K562 (cell line): ENCODE data around the gene KPTN. TPM values are rescaled to one million over a fixed set of nuclear protein-coding genes. Genes with fewer than 3 reads are reported as not detected.

Experiments
- CTCFL ChIP-seq: IDR thresholded peaks from 2 replicates; pipeline ENCODE4 v1.6.1; 2011; ENCODE audit warnings: borderline replicate concordance, low read depth, mild to moderate bottlenecking, moderate library complexity, low read length; ENCODE audit not compliant: insufficient read depth, poor library complexity, severe bottlenecking
- ELK3 ChIP-seq: fragments of 450-650 bp; formaldehyde crosslinking; IDR thresholded peaks from 2 replicates; pipeline ENCODE4 v1.4.0; 2020; ENCODE audit warnings: mild to moderate bottlenecking
- EZH2 ChIP-seq: IDR thresholded peaks from 2 replicates; pipeline ENCODE4 v1.6.1; 2012; ENCODE audit warnings: low read depth, mild to moderate bottlenecking, inconsistent platforms, low read length, borderline replicate concordance
- GABPB2 ChIP-seq: fragments of 250-450 bp; sonication (Bioruptor Pico); conservative IDR thresholded peaks from 2 replicates; pipeline ENCODE4 v1.5.1; 2021; ENCODE audit warnings: mild to moderate bottlenecking
- ILF3 ChIP-seq: fragments of 450-650 bp; IDR thresholded peaks from 2 replicates; pipeline ENCODE4 v1.6.1; 2018; ENCODE audit warnings: antibody characterized with exemption, mild to moderate bottlenecking, moderate library complexity, borderline replicate concordance
- KDM1A ChIP-seq, 2 experiments: fragments of 450-650 bp; IDR thresholded peaks; 2 replicates each; pipeline ENCODE4 v1.6.1; 2016; ENCODE audit warnings: mild to moderate bottlenecking in 2 of 2
- KDM2B ChIP-seq: fragments of 250-450 bp; sonication (Bioruptor Pico); IDR thresholded peaks from 2 replicates; pipeline ENCODE4 v1.8.0; 2021; ENCODE audit warnings: mild to moderate bottlenecking, moderate library complexity
- KDM5B ChIP-seq: fragments of 200-600 bp; sonication (generic); IDR thresholded peaks from 2 replicates; pipeline ENCODE4 v1.6.1; 2012; ENCODE audit warnings: low read depth, mild to moderate bottlenecking, moderate library complexity, low read length, control low read depth, inconsistent platforms; ENCODE audit not compliant: insufficient replicate concordance
- MAFK ChIP-seq: IDR thresholded peaks from 2 replicates; pipeline ENCODE4 v1.6.1; 2011; ENCODE audit warnings: low read length, improper control_type of control experiment
- MBD1 ChIP-seq: fragments of 250-450 bp; sonication (Bioruptor Pico); IDR thresholded peaks from 2 replicates; pipeline ENCODE4 v1.8.0; 2022; ENCODE audit warnings: inconsistent platforms
- MTA3 ChIP-seq: fragments of 450-650 bp; formaldehyde crosslinking; IDR thresholded peaks from 2 replicates; pipeline ENCODE4 v1.6.1; 2017; ENCODE audit warnings: mild to moderate bottlenecking, borderline replicate concordance
- NR2F6 ChIP-seq: fragments of 450-650 bp; formaldehyde crosslinking; IDR thresholded peaks from 2 replicates; pipeline ENCODE4 v1.4.0; 2020; ENCODE audit warnings: mild to moderate bottlenecking
- PHB2 ChIP-seq: fragments of 450-650 bp; IDR thresholded peaks from 2 replicates; pipeline ENCODE4 v1.6.1; 2017; ENCODE audit warnings: low read depth
- RAD51 ChIP-seq: fragments of 450-650 bp; IDR thresholded peaks from 2 replicates; pipeline ENCODE4 v1.7.1; 2016; ENCODE audit warnings: low read depth, mild to moderate bottlenecking, borderline replicate concordance
- RBM17 ChIP-seq: fragments of 200-400 bp; formaldehyde crosslinking; IDR thresholded peaks from 2 replicates; pipeline ENCODE4 v1.6.1; 2017; ENCODE audit warnings: low read depth, mild to moderate bottlenecking, low read length, borderline replicate concordance
- RHOXF2B ChIP-seq: fragments of 250-450 bp; sonication (Bioruptor Pico); conservative IDR thresholded peaks from 2 replicates; pipeline ENCODE4 v1.5.1; 2021
- SP1 ChIP-seq: sonication (generic); formaldehyde crosslinking; IDR thresholded peaks from 2 replicates; pipeline ENCODE4 v1.8.1; 2022; ENCODE audit warnings: mild to moderate bottlenecking, missing genetic modification reagents
- TSC22D4 ChIP-seq: fragments of 450-650 bp; IDR thresholded peaks from 2 replicates; pipeline ENCODE4 v1.6.1; 2016; ENCODE audit warnings: missing genetic modification characterization, missing biosample characterization, control low read depth
- ZBTB1 ChIP-seq: sonication (generic); formaldehyde crosslinking; IDR thresholded peaks from 2 replicates; pipeline ENCODE4 v1.8.1; 2023; ENCODE audit warnings: missing genetic modification reagents, low read depth, mild to moderate bottlenecking, borderline replicate concordance
- ZNF143 ChIP-seq: sonication (generic); formaldehyde crosslinking; IDR thresholded peaks from 2 replicates; pipeline ENCODE4 v1.9.0; 2022; ENCODE audit warnings: mild to moderate bottlenecking, missing genetic modification reagents
- ZNF561 ChIP-seq: fragments of 450-650 bp; formaldehyde crosslinking; conservative IDR thresholded peaks from 2 replicates; pipeline ENCODE4 v1.4.0; 2020; ENCODE audit warnings: mild to moderate bottlenecking, moderate library complexity
- ZNF707 ChIP-seq: fragments of 250-450 bp; sonication (Bioruptor Pico); conservative IDR thresholded peaks from 2 replicates; pipeline ENCODE4 v1.8.0; 2022; ENCODE audit warnings: inconsistent platforms, mild to moderate bottlenecking, moderate library complexity
- polyA plus RNA-seq, 8 experiments: library from polyadenylated mRNA; depleted of rRNA in 4 of 8; stranded (reverse) in 5 of 8; unstranded in 3 of 8; fragments of >200 nt; fragmentation: Nextera tagmentation in 2 of 8; fragmentation: Illumina TruSeq in 1 of 8; extraction: Ambion mirVana in 2 of 8; extraction: Trizol in 1 of 8; gene quantifications; 2 replicates each; pipeline versions ENCODE4 v1.2.1 to v1.2.3, GENCODE V29; 2011 to 2014; ENCODE audit warnings: inconsistent platforms in 1 of 8, missing spikeins in 1 of 8
- total RNA-seq, 7 experiments: library from RNA; depleted of rRNA in 6 of 7; stranded (reverse); fragments of >200 nt in 6 of 7; fragmentation: Illumina TruSeq in 2 of 7; extraction: Trizol in 2 of 7; gene quantifications; 2 replicates each; pipeline versions ENCODE4 v1.2.1 to v1.2.3, GENCODE V29; 2011 to 2021; ENCODE audit warnings: low replicate concordance in 1 of 7
- TF ChIP-seq, protein P1 (sequence below): fragments of 200-800 bp; sonication (Bioruptor generic); IDR thresholded peaks from 2 replicates; pipeline ENCODE4 v1.6.1; 2017; ENCODE audit warnings: missing genetic modification characterization, missing compliant biosample characterization

The KPTN gene
- total and polyA plus RNA-seq, 9 of the 15 experiments (the other 6 are each of a cell fraction or from before 2014, with no cell fraction given), result 0.56 to 18.2 (median 8.5) TPM

- TF ChIP-seq MBD1 (CRISPR knock-in tag) (no peak), ZBTB1 (CRISPR knock-in tag) (no peak), ZNF707 (CRISPR knock-in tag) (no peak), PHB2 (no peak), NR2F6 (CRISPR knock-in tag) (no peak), KDM1A (IDR thresholded peaks at IDR 0.05) (no peak), KDM2B (0 out of 2 replicates have a peak, but pooled peaks have one; percentile 37), RAD51 (peak; percentile 99), RHOXF2B (peak; percentile 71; the same call in 1 of the 2 replicates), GABPB2 (CRISPR knock-in tag) (no peak), ILF3 (no peak), ELK3 (CRISPR knock-in tag) (no peak), MTA3 (peak; percentile 61; the same call in 1 of the 2 replicates), RBM17 (no peak), TSC22D4 (no peak), KDM5B (peak; percentile 60), CTCFL (peak; percentile 15), EZH2 (no peak), ZNF143 (no peak), MAFK (no peak), SP1 (peak; percentile 91), ZNF561 (no peak)
- TF ChIP-seq, protein P1, sequence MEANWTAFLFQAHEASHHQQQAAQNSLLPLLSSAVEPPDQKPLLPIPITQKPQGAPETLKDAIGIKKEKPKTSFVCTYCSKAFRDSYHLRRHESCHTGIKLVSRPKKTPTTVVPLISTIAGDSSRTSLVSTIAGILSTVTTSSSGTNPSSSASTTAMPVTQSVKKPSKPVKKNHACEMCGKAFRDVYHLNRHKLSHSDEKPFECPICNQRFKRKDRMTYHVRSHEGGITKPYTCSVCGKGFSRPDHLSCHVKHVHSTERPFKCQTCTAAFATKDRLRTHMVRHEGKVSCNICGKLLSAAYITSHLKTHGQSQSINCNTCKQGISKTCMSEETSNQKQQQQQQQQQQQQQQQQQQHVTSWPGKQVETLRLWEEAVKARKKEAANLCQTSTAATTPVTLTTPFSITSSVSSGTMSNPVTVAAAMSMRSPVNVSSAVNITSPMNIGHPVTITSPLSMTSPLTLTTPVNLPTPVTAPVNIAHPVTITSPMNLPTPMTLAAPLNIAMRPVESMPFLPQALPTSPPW (CRISPR knock-in tag), result peak; percentile 100
These were observed 31.0 kb upstream of the KPTN start, which contains the start of gene NAPA (continued) for GRCh38 chr19:47514869-47515588.
